Endothelial cell of umbilical vein (primary cell): Measurements from ENCODE around the gene PEMT. TPM values are rescaled to one million over a fixed set of nuclear protein-coding genes. Genes with fewer than 3 reads are reported as not detected.

Source experiments
- BruUV-seq: library from RNA; stranded (reverse); fragments of 400-500 nt; replicated peaks from 2 replicates; lab custom pipeline; 2021; lab: Mats Ljungman, UMichigan
- CTCF ChIA-PET: fragments of 300-600, 350-600 bp; sonication (Branson Sonifier 250); formaldehyde crosslinking; loops from one replicate; lab custom pipeline; 2021; ENCODE audit warnings: antibody characterized with exemption, inconsistent platforms; lab: Charles Lee
- POLR2A ChIA-PET: fragments of 300-600, 350-600 bp; sonication (Branson Sonifier 250); formaldehyde crosslinking; loops from one replicate; lab custom pipeline; 2021; ENCODE audit warnings: antibody characterized with exemption, inconsistent platforms; lab: Charles Lee
- DNase-seq: peaks from one replicate; pipeline ENCODE4 v3.0.0-alpha.2; 2011; ENCODE audit warnings: low read depth, low spot score
- FAIRE-seq: peaks from 2 replicates; lab custom pipeline; 2011; peaks lifted over from hg19 to GRCh38; lab: Jason Lieb, UNC
- H2AFZ ChIP-seq: 2 replicates; pipeline ENCODE4 v1.6.0; 2012; ENCODE audit warnings: low read depth, low read length, control low read depth, inconsistent platforms
- H3K27ac ChIP-seq: 2 replicates; pipeline ENCODE4 v1.5.1; 2011; ENCODE audit warnings: low read depth, mild to moderate bottlenecking, control low read depth, low read length, moderate library complexity; ENCODE audit not compliant: insufficient read depth
- H3K27me3 ChIP-seq, 2 experiments: 2 replicates each; pipeline versions ENCODE4 v1.6.0 to v1.6.1; 2011; ENCODE audit warnings: low read length in 2 of 2, mixed read lengths in 1 of 2; ENCODE audit not compliant: control insufficient read depth in 2 of 2, insufficient read depth in 2 of 2
- H3K36me3 ChIP-seq, 2 experiments: 2 replicates in 1 of 2; 3 replicates in 1 of 2; pipeline ENCODE4 v1.5.1; 2011; ENCODE audit warnings: low read length in 2 of 2, mild to moderate bottlenecking in 1 of 2, moderate library complexity in 1 of 2; ENCODE audit not compliant: control insufficient read depth in 2 of 2, insufficient read depth in 2 of 2; ENCODE audit errors: extremely low read depth in 1 of 2
- H3K4me1 ChIP-seq: 3 replicates; pipeline ENCODE4 v1.5.1; 2011; ENCODE audit warnings: mild to moderate bottlenecking, low read length; ENCODE audit not compliant: control insufficient read depth, insufficient read depth; ENCODE audit errors: extremely low read depth
- H3K4me2 ChIP-seq: 2 replicates; pipeline ENCODE4 v1.6.1; 2011; ENCODE audit warnings: low read length, control low read depth, mixed read lengths; ENCODE audit not compliant: insufficient read depth
- H3K4me3 ChIP-seq, 3 experiments: fragments of 200-600 bp in 1 of 3; sonication (generic), shearing (Covaris generic) in 1 of 3; replicated peaks in 1 of 3; 2 replicates each; pipeline ENCODE4 v1.5.1; 2011 to 2016; ENCODE audit warnings: control low read depth in 3 of 3, low read length in 3 of 3, mild to moderate bottlenecking in 2 of 3, inconsistent platforms in 1 of 3, low read depth in 1 of 3, moderate library complexity in 1 of 3; ENCODE audit not compliant: insufficient read depth in 1 of 3
- H3K79me2 ChIP-seq: 2 replicates; pipeline ENCODE4 v1.6.0; 2012; ENCODE audit warnings: low read length, inconsistent platforms; ENCODE audit not compliant: control insufficient read depth, insufficient read depth
- H3K9ac ChIP-seq: replicated peaks from 2 replicates; pipeline ENCODE3; 2011; ENCODE audit warnings: low read length, control low read depth; ENCODE audit not compliant: insufficient read depth; ENCODE audit errors: extremely low read depth
- H3K9me1 ChIP-seq: replicated peaks from 3 replicates; pipeline ENCODE4 v1.6.0; 2011; ENCODE audit warnings: mild to moderate bottlenecking, low read length; ENCODE audit not compliant: control insufficient read depth, insufficient read depth; ENCODE audit errors: extremely low read depth
- H3K9me3 ChIP-seq: replicated peaks from 2 replicates; pipeline ENCODE4 v1.5.1; 2012; ENCODE audit warnings: low read length, inconsistent platforms; ENCODE audit not compliant: control insufficient read depth, insufficient read depth
- H4K20me1 ChIP-seq: replicated peaks from 2 replicates; pipeline ENCODE3; 2011; ENCODE audit warnings: mild to moderate bottlenecking, low read length; ENCODE audit not compliant: control insufficient read depth, insufficient read depth; ENCODE audit errors: extremely low read depth
- CTCF ChIP-seq, 2 donors: IDR thresholded peaks; 1 replicate in 1 of 2; 2 replicates in 1 of 2; pipeline ENCODE4 v1.5.1; 2011; ENCODE audit warnings: low read length in 2 of 2, mild to moderate bottlenecking in 2 of 2, moderate library complexity in 2 of 2, control low read depth in 1 of 2, inconsistent platforms in 1 of 2, low read depth in 1 of 2; ENCODE audit not compliant: insufficient read depth in 1 of 2; ENCODE audit errors: extremely low read depth in 1 of 2
- EZH2 ChIP-seq: IDR thresholded peaks from 2 replicates; pipeline ENCODE4 v1.6.1; 2012; ENCODE audit warnings: borderline replicate concordance, low read depth, mild to moderate bottlenecking, moderate library complexity, low read length, inconsistent platforms; ENCODE audit not compliant: severe bottlenecking
- FOS ChIP-seq: IDR thresholded peaks from 2 replicates; pipeline ENCODE4 v1.6.1; 2011; ENCODE audit warnings: mild to moderate bottlenecking, low read length, moderate library complexity, borderline replicate concordance; ENCODE audit not compliant: insufficient read depth
- GATA2 ChIP-seq: IDR thresholded peaks from 2 replicates; pipeline ENCODE4 v1.7.0; 2011; ENCODE audit warnings: low read depth, mild to moderate bottlenecking, moderate library complexity, mixed read lengths, low read length; ENCODE audit not compliant: insufficient read length, insufficient read depth
- JUN ChIP-seq: IDR thresholded peaks from 2 replicates; pipeline ENCODE4 v1.6.1; 2011; ENCODE audit warnings: borderline replicate concordance, low read depth; ENCODE audit not compliant: insufficient read length, insufficient read depth
- MAX ChIP-seq: IDR thresholded peaks from 2 replicates; pipeline ENCODE4 v1.6.1; 2011; ENCODE audit not compliant: insufficient read depth, insufficient read length
- MYC ChIP-seq: IDR thresholded peaks from one replicate; pipeline ENCODE4 v1.6.1; 2011; ENCODE audit warnings: mild to moderate bottlenecking, low read depth, low read length
- POLR2A ChIP-seq: IDR thresholded peaks from 2 replicates; pipeline ENCODE4 v1.6.1; 2012; ENCODE audit warnings: low read depth, mild to moderate bottlenecking, control low read depth, low read length
- POLR2AphosphoS5 ChIP-seq: IDR thresholded peaks from 2 replicates; pipeline ENCODE4 v1.6.1; 2012; ENCODE audit warnings: low read depth, mild to moderate bottlenecking, control low read depth, low read length, moderate library complexity; ENCODE audit not compliant: insufficient read depth
- dilution Hi-C: fragments of 300-500 bp; cut with MboI; formaldehyde crosslinking; loops from one replicate; pipeline ENCODE4 v1.15.0; 2019; ENCODE audit warnings: low sequenced_read_pairs; ENCODE audit not compliant: extremely low pct_ligation_motif_present
- intact Hi-C: fragments of 100-400 bp; cut with micrococcal nuclease; formaldehyde crosslinking; loops from one replicate; pipeline ENCODE4 v1.10.0; 2022
- polyA plus RNA-seq, 4 experiments: library from polyadenylated mRNA; depleted of rRNA in 3 of 4; stranded (reverse) in 3 of 4; unstranded in 1 of 4; fragments of >200 nt; gene quantifications; 2 replicates each; pipeline versions ENCODE4 v1.2.1 to v1.2.3, GENCODE V29; 2011 to 2012; ENCODE audit warnings: missing spikeins in 1 of 4
- total RNA-seq: library from RNA; stranded (reverse); gene quantifications from 2 replicates; pipeline ENCODE4 v1.2.3, GENCODE V29; 2021

The PEMT gene
- total and polyA plus RNA-seq, 2 donors (not counting 3 experiments of a cell fraction or from before 2014, with no cell fraction given), result 35.1 to 58.4 TPM

GRCh38 chr17:17545984-17546383 lies 45.5 kb downstream of the PEMT start:
- no peaks in the 10 kb centered on the region for H3K36me3 ChIP-seq
- no peak overlapping the region for H3K4me2 ChIP-seq
- DNase-seq, result no peak
- H3K9me1 ChIP-seq, result no peaks in the 10 kb centered on the region
- dilution Hi-C loops (no loop called here), intact Hi-C loops (no loop called here)
- H2AFZ ChIP-seq, result no peak overlapping the region
- no peak overlapping the region for H3K4me3 ChIP-seq
- H3K4me1 ChIP-seq, result no peaks in the 10 kb centered on the region
- no peaks in the 10 kb centered on the region for H4K20me1 ChIP-seq
- no peaks in the 10 kb centered on the region for H3K27me3 ChIP-seq
- no peak for FAIRE-seq
- CTCF ChIA-PET, result no interaction called here
- no TSS peak for BruUV-seq
- no peak overlapping the region for H3K27ac ChIP-seq
- TF ChIP-seq JUN (no peak), MAX (no peak), FOS (no peak), GATA2 (no peak), MYC (no peak), EZH2 (no peak), POLR2A (no peak), CTCF (IDR thresholded peaks at IDR 0.05; ENCODE audit: extremely low read depth in 1 of 2, insufficient read depth in 1 of 2, low read depth in 1 of 2, low read length in 2 of 2) (no peak), POLR2AphosphoS5 (no peak)
- no peaks in the 10 kb centered on the region for H3K79me2 ChIP-seq
- POLR2A ChIA-PET, result no interaction called here
- H3K9ac ChIP-seq, result no peak overlapping the region
- H3K9me3 ChIP-seq, result no peaks in the 10 kb centered on the region
